DMS79 (cell line): ENCODE measurements around the gene TNS4.

Experiments used
- DNase-seq: peaks from one replicate; lab custom pipeline; 2025; lab: John Stamatoyannopoulos, UW

Gene TNS4

GRCh38 chr17:40471846-40472732, 29.3 kb downstream of the TNS4 start:
- no peak for DNase-seq

- DNase-seq, result no peak
Observed at GRCh38 chr17:40470932-40471828, 30.2 kb downstream of the TNS4 start.

- DNase-seq, result no peak
Observed at GRCh38 chr17:40469805-40470675, 31.4 kb downstream of the TNS4 start.

GRCh38 chr17:40468560-40468959, 32.9 kb downstream of the TNS4 start:
- no peak for DNase-seq

GRCh38 chr17:40467281-40467867, 34.0 kb downstream of the TNS4 start:
- no peak for DNase-seq

GRCh38 chr17:40466298-40466971, 35.0 kb downstream of the TNS4 start:
- DNase-seq, result no peak

GRCh38 chr17:40464392-40464855, 37.0 kb downstream of the TNS4 start:
- DNase-seq, result no peak

GRCh38 chr17:40463122-40463550, 38.3 kb downstream of the TNS4 start:
- no peak for DNase-seq

GRCh38 chr17:40462343-40463121, 38.9 kb downstream of the TNS4 start:
- no peak for DNase-seq

- DNase-seq, result no peak
Observed at GRCh38 chr17:40461732-40462342, 39.6 kb downstream of the TNS4 start.

GRCh38 chr17:40460968-40461731, 40.3 kb downstream of the TNS4 start:
- DNase-seq, result no peak

GRCh38 chr17:40460604-40460967, 40.8 kb downstream of the TNS4 start:
- peak; percentile 52 for DNase-seq

- DNase-seq, result no peak
Observed at GRCh38 chr17:40459636-40460603, 41.5 kb downstream of the TNS4 start.

- DNase-seq, result no peak
Observed at GRCh38 chr17:40458851-40459482, 42.5 kb downstream of the TNS4 start.

- no peak for DNase-seq
Observed at GRCh38 chr17:40457964-40458791, 43.2 kb downstream of the TNS4 start.

GRCh38 chr17:40457369-40457768, 44.1 kb downstream of the TNS4 start:
- DNase-seq, result no peak
